Hepatocyte (in vitro differentiated cells): ENCODE data around the gene TNFRSF12A. TPM values are rescaled to one million over a fixed set of nuclear protein-coding genes. Genes with fewer than 3 reads are reported as not detected.

Source experiments
- DNase-seq: peaks from one replicate; pipeline ENCODE4 v3.0.0-alpha.2; 2016; ENCODE audit warnings: low spot score
- H2AFZ ChIP-seq: fragments of 200-600 bp; sonication (generic); 2 replicates; pipeline ENCODE4 v1.6.0; 2016; ENCODE audit warnings: antibody characterized with exemption, mild to moderate bottlenecking
- H3K27ac ChIP-seq: fragments of 200-600 bp; sonication (generic); 2 replicates; pipeline ENCODE4 v1.5.1; 2016; ENCODE audit warnings: mild to moderate bottlenecking
- H3K27me3 ChIP-seq: fragments of 200-600 bp; sonication (generic); 2 replicates; pipeline ENCODE4 v1.6.1; 2016
- H3K36me3 ChIP-seq: fragments of 200-600 bp; sonication (generic); replicated peaks from 2 replicates; pipeline ENCODE4 v1.5.1; 2016; ENCODE audit warnings: low read depth; ENCODE audit not compliant: insufficient read depth
- H3K4me1 ChIP-seq: fragments of 200-600 bp; sonication (generic); 2 replicates; pipeline ENCODE4 v1.5.1; 2016; ENCODE audit warnings: mild to moderate bottlenecking, moderate library complexity; ENCODE audit not compliant: insufficient read depth
- H3K4me2 ChIP-seq: fragments of 200-600 bp; sonication (generic); 2 replicates; pipeline ENCODE4 v1.6.0; 2016
- H3K4me3 ChIP-seq: fragments of 200-600 bp; sonication (generic); 2 replicates; pipeline ENCODE4 v1.5.1; 2016; ENCODE audit warnings: mild to moderate bottlenecking
- H3K79me2 ChIP-seq: fragments of 200-600 bp; sonication (generic); 2 replicates; pipeline ENCODE4 v1.6.0; 2017; ENCODE audit warnings: mild to moderate bottlenecking
- H3K9me2 ChIP-seq: fragments of 200-600 bp; sonication (generic); replicated peaks from 2 replicates; pipeline ENCODE4 v1.6.0; 2017; ENCODE audit warnings: mild to moderate bottlenecking; ENCODE audit not compliant: insufficient read depth
- H3K9me3 ChIP-seq: fragments of 200-600 bp; sonication (generic); 2 replicates; pipeline ENCODE4 v1.5.1; 2016; ENCODE audit warnings: low read depth, mild to moderate bottlenecking
- H4K20me1 ChIP-seq: fragments of 200-600 bp; sonication (generic); 2 replicates; pipeline ENCODE4 v1.6.0; 2016; ENCODE audit warnings: mild to moderate bottlenecking; ENCODE audit not compliant: insufficient read depth, poor library complexity, severe bottlenecking
- EZH2 ChIP-seq: fragments of 200-600 bp; sonication (generic); IDR thresholded peaks from 2 replicates; pipeline ENCODE4 v1.6.1; 2016; ENCODE audit warnings: antibody characterized with exemption, mild to moderate bottlenecking, borderline replicate concordance
- EZH2phosphoT487 ChIP-seq: fragments of 200-600 bp; sonication (generic); IDR thresholded peaks from one replicate; pipeline ENCODE4 v1.6.1; 2018; ENCODE audit warnings: antibody characterized with exemption, mild to moderate bottlenecking, low read depth, moderate library complexity; ENCODE audit not compliant: unreplicated experiment, severe bottlenecking
- WGBS: methylation state at CpG from one replicate; pipeline ENCODE4 v1.1.6; 2016; ENCODE audit warnings: low lambda C conversion rate; ENCODE audit errors: missing lambda C conversion rate; 5-methylcytosine and 5-hydroxymethylcytosine counted together
- polyA plus RNA-seq: library from polyadenylated mRNA; unstranded; fragments of >200 nt; fragmentation: Nextera tagmentation; extraction: Ambion mirVana; gene quantifications from 2 replicates; pipeline ENCODE4 v1.2.1, GENCODE V29; 2016
- total RNA-seq: library from RNA; depleted of rRNA; stranded (reverse); fragments of >200 nt; gene quantifications from 2 replicates; pipeline ENCODE4 v1.2.3, GENCODE V29; 2014
- TF ChIP-seq, protein P1 (sequence below): fragments of 200-600 bp; sonication (generic); IDR thresholded peaks from 2 replicates; pipeline ENCODE4 v1.5.1; 2016; ENCODE audit warnings: antibody characterized with exemption, mild to moderate bottlenecking; ENCODE audit not compliant: poor library complexity

TNFRSF12A gene
- total and polyA plus RNA-seq, 2 experiments from 2014 or later, result 127 to 385 TPM

DNA sequence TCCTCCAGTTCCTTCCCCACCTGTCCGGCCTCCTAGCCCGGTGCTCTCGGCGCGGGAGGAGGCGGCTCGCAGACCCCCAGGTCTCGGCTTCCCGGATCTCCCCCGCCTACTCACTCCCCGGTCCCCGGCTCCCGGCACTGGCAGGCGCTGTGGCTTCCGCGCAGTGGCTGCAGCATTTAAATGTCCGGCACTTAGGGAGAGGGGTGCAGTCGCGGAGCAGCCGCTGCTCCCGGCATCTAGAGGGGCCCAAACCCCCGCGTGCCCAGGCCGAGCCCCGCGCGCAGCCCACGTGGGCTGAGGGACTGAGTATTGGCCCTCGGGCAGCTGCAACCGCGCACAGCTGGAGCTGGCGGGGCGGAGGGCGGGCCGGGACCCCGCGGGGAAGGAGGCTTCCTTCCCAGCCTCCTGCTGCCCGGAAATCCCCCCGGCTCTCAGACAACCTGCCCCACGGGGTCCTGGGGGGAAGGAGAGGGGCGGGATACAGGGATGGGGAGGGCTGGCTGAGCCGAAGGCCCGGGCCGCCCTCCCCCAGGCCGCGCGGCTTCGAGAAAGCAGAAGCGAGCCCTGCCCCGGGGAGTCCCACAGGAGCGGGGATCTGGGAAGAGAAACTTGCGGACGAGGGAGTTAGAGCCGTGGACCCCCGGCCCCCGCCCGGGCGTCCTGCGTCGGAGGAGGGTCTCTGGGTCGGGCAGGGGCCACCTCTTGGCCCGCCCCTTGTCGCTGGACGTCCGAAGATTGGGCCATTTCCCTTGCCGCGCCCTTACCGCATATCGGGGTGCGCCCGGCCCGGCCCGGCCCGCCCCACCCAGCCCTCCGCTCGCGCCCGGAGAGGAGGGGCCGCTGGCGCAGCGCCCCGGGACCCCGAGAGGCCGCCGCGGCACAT is 25.8 kb downstream of the TNFRSF12A start, which contains the start of gene MMP25:
Gene MMP25, plus strand, starts transcription at position 804 of the 883 bp plus-strand sequence. CDS start 357 bp downstream, outside the sequence.
- H3K79me2 ChIP-seq, result no peaks in the 10 kb centered on the region
- TF ChIP-seq, protein P1, sequence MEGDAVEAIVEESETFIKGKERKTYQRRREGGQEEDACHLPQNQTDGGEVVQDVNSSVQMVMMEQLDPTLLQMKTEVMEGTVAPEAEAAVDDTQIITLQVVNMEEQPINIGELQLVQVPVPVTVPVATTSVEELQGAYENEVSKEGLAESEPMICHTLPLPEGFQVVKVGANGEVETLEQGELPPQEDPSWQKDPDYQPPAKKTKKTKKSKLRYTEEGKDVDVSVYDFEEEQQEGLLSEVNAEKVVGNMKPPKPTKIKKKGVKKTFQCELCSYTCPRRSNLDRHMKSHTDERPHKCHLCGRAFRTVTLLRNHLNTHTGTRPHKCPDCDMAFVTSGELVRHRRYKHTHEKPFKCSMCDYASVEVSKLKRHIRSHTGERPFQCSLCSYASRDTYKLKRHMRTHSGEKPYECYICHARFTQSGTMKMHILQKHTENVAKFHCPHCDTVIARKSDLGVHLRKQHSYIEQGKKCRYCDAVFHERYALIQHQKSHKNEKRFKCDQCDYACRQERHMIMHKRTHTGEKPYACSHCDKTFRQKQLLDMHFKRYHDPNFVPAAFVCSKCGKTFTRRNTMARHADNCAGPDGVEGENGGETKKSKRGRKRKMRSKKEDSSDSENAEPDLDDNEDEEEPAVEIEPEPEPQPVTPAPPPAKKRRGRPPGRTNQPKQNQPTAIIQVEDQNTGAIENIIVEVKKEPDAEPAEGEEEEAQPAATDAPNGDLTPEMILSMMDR, result no peak
- TF ChIP-seq EZH2 (peak; percentile 15), EZH2phosphoT487 (peak; percentile 82)
- peak within 1 kb of the TSS; percentile 40 for H2AFZ ChIP-seq
- H3K4me3 ChIP-seq, result peak within 1 kb of the TSS; percentile 33
- DNase-seq, result no peak
- peaks cover 85% of the 10 kb centered on the region for H3K27me3 ChIP-seq
- H3K9me2 ChIP-seq, result no peaks in the 10 kb centered on the region
- H3K9me3 ChIP-seq, result no peaks in the 10 kb centered on the region
- no peak within 1 kb of the TSS for H3K27ac ChIP-seq
- under 1% methylated on average over 38 of the region's 86 CpGs for WGBS
- H4K20me1 ChIP-seq, result no peaks in the 10 kb centered on the region
- H3K4me2 ChIP-seq, result peak within 1 kb of the TSS; percentile 96
- peaks cover 20% of the 10 kb centered on the region for H3K4me1 ChIP-seq
- H3K36me3 ChIP-seq, result no peaks in the 10 kb centered on the region

DNA sequence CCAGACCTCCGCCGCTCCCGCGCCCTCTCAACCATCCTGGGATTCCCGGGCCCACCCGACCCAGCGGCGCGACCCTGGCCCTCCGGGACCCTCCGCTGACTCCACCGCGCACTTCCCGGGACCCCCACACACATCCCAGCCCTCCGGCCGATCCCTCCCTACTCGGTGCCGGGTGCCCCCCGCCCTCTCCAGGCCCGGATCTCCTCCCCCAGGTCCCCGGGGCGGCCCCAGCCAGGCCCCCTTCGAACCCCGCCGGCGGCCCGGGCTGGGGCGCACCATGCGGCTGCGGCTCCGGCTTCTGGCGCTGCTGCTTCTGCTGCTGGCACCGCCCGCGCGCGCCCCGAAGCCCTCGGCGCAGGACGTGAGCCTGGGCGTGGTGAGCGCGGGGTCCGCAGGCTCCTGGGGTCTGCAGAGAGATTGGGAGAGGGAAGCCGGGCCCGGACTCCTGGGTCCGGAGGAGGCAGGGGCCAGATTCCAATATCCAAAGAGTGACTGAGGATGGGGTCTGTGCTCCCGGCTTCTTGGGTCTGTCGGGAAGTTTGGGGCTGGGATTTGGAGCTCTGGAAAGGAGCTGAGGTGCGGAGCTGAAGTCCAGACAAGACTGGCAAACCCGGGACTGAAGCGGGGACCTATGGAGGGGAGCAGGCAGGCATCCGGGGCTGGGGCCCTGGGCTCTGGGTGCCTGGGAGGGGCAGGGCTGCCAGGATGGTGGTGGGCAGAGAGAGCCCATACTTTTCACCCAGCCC is 26.6 kb downstream of the TNFRSF12A start:
- 4% methylated on average over 34 of the region's 54 CpGs for WGBS
- no peak overlapping the region for H3K4me3 ChIP-seq
- peaks cover 82% of the 10 kb centered on the region for H3K27me3 ChIP-seq

GRCh38 chr16:3047387-3047720 is 27.2 kb downstream of the TNFRSF12A start:
- Histone ChIP-seq H3K9me3 (no peaks in the 10 kb centered on the region), H4K20me1 (no peaks in the 10 kb centered on the region), H3K4me1 (peaks cover 20% of the 10 kb centered on the region), H3K79me2 (no peaks in the 10 kb centered on the region), H3K27me3 (peaks cover 82% of the 10 kb centered on the region), H3K4me2 (peak overlapping the region; percentile 96), H2AFZ (no peak overlapping the region), H3K27ac (no peak overlapping the region), H3K36me3 (no peaks in the 10 kb centered on the region), H3K9me2 (no peaks in the 10 kb centered on the region), H3K4me3 (no peak overlapping the region)
- TF ChIP-seq EZH2, result no peak
- TF ChIP-seq EZH2phosphoT487, result no peak
- TF ChIP-seq, protein P1, result no peak
- WGBS, result 26% methylated on average over 6 of the region's 13 CpGs
- DNase-seq, result no peak

More for the DNA sequence above, 26.6 kb downstream of the TNFRSF12A start:
- Histone ChIP-seq H3K79me2 (no peaks in the 10 kb centered on the region), H3K9me2 (no peaks in the 10 kb centered on the region), H3K4me2 (peak overlapping the region; percentile 96), H3K27ac (no peak overlapping the region), H3K4me1 (peaks cover 20% of the 10 kb centered on the region), H2AFZ (peak overlapping the region; percentile 40), H4K20me1 (no peaks in the 10 kb centered on the region), H3K9me3 (no peaks in the 10 kb centered on the region), H3K36me3 (no peaks in the 10 kb centered on the region)
- TF ChIP-seq EZH2 (peak; percentile 97), EZH2phosphoT487 (peak; percentile 70)
- TF ChIP-seq, protein P1, result no peak
- DNase-seq, result no peak
